ENCODE results near the gene CBX6.
A peak's percentile ranks its signal among the peaks of the same experiment; 100 is the strongest.
"Not testable (repeated sequence)": the region's sequence is repeated elsewhere in the genome, so short reads cannot be mapped to it uniquely, and the experiment has no call there.

CBX6 gene

DNA sequence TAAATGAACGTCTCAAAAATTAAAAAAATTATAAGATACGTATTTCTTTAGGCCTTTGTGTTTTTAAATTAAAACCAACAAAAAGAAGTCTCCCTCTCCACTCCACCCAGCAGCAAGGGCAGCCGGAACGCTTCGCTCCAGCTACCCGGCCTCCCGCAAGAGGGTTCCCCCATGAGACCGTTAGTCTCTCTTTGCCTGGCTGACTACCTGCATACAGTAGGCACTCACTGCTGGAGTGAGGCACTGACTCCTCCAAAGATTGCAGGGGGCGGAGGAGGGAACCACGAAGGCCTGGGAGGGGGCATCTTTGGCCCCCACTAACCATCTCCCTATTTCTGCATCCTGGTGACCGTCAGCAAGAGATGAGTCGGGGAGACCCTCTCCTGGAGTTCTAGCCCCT, 10.1 kb downstream of the CBX6 start:
- DNase-seq, result no peak

DNA sequence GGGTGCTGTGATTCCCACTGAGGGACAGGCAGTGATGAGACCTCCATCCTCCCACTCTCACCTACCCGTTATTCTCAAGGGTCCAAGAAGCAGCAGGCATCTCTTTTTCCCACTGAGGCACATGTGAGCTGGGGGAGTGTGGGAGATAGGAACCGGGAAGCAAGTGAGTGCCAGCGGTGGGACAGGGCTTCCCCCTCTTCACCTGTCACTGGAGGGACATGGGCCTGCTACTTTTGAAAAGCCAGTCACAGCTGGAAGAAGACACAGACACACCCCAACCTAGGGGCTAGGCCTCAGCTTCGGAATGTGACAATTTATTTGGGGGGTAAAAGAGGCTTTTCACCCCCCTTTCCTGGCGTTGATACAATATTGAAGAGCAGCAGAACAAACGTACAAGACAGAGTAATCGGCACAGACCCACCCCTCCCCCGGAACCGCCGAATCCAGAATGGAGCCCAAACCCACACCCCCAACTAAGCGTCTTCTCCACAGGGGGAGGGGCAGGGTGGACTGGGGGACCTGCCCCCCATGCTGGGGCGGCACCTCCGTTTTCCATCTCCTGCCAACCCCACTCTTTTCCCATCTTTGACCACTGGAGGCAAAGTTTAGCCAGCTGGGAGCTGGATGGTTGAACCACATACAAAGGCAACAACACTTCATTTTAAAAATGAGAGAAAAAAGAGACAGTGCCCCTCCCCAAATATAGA, 10.7 kb downstream of the CBX6 start:
- no peak for DNase-seq

DNA sequence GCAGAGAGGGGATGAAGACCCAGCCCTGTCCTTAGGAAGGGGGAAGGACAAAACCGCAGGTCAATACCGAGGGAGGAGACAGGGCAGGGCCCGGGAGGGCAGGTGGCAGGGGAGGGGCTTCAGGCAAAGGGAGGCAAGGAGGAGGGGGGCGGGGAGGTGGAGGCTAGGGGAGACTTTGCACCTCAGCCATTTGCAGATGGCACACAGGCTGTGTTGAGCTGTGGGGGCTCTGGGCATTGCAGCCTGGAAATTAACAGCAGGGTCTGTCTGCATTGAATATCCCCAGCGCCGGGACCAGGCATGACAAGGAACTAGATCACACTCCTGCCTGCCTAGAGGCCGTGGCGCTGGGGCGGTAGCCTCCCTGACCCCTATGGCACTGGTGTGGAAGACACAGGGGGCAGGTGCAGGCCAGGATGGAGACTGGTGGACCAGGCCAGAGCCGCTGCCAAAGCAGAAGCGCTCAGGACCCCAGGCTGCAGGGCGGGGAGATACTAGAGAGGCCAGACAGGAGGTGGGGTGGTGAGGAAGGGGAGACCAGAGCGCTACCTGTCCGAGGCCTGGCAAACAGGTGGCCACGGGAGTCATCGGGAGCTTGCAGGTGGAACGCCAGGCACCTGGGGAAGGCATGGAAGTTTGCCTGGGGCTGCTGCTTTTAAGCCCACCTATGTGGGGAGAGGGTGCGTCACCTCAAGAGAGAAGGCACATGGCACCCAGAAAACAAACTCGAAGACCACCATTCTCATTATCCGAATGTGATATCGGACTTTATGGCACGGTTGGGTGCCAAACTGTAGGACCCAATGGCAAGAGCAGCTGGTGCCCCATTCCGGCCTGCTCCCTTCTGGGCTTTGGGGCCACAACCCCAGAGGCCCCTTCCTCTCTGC, 11.5 kb downstream of the CBX6 start:
- DNase-seq, result peak in 1 of 56 donors; percentile 18

DNA sequence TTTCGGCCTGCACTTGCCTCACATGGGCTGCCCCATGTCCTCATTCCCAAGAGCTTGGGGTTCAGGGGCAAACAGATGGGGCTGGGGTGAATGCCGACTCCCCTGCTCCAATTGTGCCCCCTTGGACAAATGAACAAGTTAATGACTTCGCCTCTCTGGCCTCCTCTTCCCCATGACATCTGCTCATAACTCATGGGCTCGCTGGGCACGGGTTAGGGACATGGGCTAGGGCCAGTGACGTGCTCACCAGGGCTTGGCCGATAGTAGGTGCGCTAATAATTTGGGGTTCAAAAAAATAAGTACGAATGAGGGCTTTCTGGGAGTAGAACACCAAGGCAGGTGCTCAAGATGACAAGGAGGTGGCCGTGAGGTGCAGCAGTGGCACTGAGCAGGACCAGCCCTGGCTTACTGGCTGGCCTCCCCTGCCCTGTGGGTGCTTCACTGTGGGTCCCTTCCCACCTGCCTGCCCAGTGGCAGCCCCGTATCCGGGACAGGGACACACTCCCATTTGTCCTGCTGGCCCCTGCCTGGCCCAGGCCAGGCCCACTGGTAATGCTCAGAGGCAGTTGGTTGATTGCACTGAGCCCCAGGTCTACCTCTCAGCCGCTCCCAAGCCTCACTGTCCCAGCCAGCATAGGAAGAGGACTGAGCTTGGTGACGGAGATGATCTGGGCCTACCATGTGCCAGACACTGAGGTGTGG, 12.3 kb downstream of the CBX6 start:
- DNase-seq, result no peak

DNA sequence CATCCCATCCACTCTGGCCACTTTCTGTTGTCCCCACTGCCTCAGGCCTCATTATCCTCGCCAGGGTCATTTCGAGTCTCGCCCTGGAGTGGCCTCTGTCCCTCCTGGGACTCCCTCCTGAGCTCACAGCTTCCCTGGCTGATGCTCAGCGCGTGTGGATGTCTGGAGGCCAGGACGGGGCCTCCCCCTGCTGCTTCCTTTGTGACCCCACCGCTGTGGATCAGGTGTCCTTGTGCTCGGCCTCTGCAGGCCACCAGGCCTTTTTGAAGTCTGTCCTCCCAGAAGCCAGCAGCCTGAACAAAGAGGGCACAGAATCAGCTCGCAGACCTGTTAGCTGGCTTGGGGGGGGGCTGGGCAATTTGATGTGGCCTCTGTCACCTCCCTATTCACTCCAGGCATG, 13.5 kb downstream of the CBX6 start:
- DNase-seq, result no peak

DNA sequence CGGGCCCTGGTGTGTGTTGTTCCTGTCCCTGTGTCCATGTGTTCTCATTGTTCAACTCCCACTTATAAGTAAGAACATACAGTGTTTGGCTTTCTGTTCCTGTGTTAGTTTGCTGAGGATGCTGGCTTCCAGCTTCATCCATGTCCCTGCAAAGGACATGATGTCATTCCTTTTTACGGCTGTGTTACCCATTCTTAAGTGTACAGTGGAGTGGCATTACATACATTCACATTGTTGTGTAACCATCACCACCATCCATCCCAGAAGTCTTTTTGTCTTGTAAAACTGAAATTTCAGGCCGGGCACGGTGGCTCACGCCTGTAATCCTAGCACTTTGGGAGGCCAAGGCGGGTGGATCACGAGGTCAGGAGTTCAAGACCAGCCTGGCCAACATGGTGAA, 17.5 kb downstream of the CBX6 start:
- DNase-seq, result not testable (repeated sequence)

DNA sequence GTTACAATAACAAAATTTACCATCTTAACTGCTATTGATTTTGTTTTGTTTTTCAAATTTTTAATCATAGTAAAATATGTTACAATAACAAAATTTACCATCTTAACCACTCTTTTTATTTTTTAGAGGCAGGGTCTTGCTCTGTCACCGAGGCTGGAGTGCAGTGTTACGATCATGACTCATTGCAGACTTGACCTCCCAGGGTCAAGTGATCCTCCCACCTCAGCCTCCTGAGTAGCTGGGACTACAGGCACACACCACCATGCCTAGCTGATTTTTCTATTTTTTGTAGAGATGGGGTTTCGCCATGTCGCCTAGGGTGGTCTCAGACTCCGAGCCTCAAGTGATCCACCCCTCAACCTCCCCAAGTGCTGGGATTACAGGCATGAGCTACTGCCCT, 18.1 kb downstream of the CBX6 start:
- not testable (repeated sequence) for DNase-seq

DNA sequence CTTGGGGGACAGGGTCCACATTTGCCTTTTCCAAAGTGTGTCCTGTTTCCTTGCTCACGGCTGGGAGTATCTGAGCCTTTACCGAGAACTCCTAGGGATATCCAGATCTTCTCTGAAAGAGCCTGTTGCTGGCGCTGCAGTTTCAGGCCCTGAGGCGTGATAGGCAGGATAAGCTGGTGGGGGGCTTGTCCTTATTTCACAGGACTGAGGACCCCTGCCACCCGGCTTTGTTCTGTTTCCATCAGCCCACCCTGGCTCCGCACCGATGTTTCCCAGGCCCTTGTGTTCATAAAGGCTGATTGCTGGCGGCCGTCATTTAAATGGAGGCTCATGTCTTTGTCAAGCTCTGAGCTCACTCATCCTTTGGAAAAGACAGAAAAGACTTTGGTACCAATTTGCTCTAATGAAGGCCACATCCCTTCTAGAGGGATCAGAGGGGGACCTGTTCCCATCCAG, 18.8 kb downstream of the CBX6 start:
- no peak for DNase-seq

DNA sequence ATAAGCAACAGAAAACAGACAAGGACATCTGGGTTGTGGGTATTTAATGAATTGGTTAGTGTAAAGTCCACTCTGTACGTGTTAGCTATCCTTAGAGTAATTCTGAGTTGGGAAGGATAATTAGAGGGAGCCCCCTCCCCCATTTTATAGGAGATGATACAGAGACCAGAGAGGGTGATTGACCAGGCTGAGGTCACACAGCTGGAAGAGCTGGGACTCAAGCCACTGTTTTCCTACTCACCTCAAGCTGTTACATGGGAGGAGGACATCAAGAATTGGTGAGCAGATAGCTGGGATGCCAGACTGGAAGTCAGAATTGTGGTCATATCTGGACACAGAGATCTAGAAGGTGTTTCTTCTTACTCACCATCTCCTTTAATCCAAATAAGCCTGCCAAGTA, 19.5 kb downstream of the CBX6 start:
- no peak for DNase-seq

DNA sequence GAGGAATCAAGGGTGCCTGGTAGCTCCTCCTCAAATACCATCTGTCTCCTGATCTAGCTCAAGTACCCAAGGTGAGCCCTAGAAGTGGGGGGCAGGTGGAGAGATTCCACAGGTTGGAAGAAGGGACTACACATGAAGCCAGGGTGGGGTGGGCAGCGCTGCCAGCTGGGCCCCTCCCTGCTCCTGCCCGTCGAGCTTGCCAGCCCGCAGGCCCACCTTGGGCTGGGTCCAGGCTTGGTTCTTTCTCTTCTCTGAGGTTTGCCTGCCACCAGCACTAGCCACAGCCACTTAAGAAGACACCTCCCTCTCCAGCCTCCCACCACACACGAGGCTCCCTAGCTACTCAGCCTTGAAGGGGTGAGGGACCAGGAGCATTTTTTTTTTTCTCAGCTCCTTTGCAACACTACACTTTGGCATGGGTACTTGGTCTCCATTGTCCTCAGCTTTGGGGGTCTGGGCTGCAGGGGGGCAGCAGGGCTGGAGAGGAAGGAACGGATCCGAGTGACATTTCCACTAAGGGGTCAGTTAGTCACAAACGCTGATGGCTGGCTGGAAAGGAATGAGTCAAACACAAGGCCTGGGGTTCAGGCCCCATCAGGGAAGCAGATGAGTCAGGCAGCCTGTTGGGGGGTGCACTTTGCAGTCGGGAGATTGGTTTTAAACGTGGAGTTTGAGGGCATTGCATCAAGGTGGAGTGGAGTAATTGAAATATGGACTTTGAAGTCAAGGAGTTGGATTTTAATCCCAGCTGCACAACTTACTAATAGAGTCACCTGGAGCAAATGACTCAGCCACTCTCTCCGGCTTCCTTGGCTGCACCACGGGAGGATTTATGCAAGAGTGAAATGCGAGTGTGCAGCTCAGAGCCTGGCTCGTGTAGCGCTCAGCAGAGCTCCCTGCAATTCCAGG, 20.8 kb downstream of the CBX6 start:
- DNase-seq, result peak in 3 of 56 donors; percentile 23 to 40 (median 35)

DNA sequence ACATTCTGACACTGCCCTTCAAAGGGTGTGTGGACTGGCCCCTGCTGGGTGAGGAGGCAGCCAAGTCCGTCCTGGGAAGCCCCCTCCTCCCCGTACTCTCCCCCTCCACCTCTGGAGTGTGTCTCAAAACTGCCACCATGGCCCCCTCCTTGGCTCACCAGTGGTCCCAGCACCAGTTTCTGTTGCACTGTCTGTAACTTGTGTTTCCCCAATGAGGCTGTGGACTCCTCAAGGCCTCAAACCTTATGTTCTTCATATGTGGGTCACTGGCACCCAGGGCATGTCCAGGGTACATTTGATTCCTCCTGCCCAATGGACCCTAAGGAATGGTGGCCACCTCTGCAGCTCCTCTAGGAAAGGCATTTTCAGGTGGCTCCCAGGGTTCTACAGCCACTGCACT, 21.6 kb downstream of the CBX6 start:
- no peak for DNase-seq

DNA sequence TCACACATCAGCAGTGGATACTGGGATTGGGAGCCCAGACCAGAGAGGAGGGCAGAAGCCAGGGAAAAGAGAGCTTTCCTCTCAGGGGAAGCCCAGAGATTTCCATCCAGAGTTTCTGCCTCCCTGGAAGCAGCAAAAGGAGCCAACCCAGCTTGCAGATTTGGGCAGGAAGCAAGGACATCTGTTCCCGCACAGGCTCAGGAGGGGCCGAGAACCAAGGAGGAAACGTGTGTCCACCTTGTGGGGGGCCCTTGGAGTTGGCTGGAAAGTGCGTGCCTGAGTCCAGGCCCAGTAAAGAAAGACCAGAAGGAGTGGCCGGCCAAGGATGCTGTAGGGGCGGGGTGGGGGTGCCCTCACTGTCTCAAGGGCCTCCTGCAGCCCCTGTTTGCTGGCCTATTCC, 22.2 kb downstream of the CBX6 start:
- no peak for DNase-seq

DNA sequence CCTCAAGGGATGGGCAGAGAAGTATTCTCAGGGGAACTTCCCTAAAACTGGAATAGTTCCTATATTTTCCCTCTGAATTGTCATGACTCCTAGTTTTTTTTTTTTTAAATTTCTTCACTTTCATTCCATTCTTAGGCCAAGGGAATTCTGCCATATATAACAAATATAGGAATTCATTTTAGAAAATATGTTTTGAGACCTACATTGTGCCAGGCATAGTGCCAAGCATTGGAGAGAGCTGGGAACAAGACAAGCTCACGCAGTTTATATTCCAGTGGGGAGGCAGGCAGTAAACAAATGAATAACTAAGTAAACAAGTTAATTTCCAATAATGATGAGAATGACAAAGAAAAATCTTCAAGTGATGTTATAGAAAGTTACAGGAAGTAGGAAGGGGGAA, 25.6 kb downstream of the CBX6 start:
- no peak for DNase-seq

DNA sequence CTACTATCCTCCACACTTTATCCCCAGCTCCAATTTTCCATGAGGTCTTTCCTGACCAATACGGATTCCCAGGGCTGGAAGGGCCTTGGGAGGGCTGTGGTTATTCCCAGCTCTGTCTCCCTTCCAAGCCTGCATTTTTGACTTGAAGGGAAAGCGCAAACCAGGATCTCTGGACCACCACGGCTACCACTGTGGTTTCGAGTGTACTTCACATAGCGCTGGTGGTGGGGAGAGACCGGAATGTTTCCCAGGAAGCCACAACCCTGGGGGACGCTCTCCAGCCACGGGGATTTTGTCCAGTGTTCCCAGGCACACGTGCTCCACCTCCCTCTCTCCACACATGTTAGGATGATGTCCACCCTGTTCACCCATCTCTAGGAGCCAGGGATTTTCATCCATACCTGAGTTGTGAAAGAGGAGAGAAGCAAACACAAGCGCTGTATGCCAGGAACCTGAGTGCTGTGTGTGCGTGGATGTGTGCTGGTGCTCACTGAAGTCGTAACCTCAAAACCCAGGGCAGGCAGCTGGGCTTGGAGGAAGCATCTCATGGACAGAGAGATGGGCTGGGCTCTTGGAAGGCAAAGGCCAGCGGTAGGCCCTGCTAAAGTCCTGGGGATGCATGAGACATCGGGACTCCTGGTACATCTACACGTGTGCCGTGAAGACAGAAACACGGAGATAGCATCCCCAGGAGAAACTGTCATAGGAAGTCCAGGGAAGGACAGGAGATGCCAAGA, 26.8 kb downstream of the CBX6 start:
- no peak for DNase-seq

DNA sequence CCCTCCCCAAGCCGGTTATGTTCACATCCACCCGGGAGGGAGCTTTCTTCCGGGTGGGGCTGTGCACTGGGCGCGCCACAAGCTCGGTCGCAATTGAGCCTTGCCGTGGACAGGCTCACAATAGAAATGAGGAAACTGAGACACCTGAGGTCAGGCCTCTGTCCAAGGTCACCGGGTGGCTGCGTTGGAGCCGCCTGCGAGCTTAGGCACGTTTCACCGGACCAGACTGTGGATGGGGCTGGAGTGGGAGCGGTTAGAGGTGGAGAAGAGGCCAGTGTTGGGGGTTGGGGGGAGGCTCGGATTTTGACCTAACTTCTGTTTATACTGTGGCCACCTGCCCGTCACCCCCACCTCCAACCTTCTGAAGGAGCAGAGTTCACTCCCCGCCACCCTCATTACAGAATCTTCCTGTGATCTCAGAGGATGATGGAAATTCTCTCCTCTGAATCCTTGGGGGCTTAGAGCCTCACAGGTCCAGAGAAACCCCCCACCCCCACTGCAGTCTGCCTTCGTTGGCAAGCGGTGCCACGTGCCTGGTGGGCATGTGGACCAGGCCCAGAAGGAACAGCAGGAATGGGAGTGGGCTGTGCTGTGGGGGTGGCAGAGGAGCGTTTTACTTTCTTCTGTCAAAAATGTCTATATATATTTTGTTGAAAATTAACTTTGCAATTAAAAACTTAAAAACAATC, 27.6 kb downstream of the CBX6 start:
- no peak for DNase-seq

DNA sequence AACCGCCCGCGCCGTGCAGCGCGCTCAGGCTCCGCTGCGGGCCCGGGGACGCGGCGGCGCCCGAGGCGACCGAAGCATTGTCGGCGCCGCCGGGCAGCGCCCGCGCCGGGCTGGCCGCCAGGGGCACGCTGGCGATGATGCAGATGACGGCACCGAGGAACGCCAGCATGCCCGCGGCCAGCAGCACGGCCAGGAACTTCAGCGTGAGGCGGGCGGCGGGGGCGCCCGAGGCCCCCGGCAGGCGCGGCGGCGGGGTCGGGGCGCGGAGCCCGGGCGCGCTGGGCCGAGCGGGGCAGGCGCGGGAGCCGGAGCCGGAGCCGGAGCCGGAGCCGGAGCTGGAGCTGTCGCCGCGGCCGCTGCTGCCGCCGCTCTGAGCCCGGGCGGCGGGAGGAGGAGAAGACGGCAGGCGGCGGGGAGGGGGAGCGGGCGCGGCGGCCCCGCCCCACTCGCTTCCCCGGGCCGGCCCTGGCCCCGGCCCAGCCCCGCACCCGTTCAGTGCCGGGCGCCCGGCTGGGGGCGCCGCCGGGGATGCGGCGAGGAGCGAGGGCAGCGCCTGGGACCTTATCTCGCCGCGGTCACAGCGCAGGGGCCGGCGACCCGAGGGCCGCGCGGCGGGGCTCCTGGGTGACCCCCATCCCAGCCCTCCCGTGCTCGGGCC, 28.2 kb downstream of the CBX6 start, which contains the start of gene NPTXR:
TSS of gene NPTXR (minus strand) at position 372 of the 658 bp plus-strand sequence.
- peak in 41 of 56 donors; percentile 14 to 83 (median 52) for DNase-seq

DNA sequence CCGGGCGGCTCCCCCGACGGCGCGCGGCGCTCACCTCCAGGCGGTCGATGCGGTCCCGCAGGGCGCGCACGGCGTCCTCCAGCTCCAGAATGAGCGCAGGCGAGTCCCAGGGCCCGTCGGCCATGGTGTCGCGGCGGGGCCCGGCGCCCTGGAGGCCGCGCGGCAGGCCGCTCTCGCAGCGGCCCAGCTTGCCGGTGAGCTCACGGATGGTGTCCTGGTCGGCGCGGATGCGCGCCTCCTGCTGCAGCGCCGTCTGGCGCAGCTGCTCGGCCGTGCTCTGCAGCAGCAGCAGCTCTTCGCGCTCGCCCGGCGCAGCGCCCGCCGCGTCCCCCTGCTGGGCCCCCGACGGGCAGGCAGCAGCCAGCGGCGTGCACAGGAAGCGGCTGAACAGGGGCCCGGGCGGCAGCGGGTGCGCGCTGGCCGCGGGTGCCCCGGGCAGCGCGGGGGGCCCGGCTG, 28.8 kb downstream of the CBX6 start:
- DNase-seq, result peak in 19 of 56 donors; percentile 32 to 70 (median 46)

DNA sequence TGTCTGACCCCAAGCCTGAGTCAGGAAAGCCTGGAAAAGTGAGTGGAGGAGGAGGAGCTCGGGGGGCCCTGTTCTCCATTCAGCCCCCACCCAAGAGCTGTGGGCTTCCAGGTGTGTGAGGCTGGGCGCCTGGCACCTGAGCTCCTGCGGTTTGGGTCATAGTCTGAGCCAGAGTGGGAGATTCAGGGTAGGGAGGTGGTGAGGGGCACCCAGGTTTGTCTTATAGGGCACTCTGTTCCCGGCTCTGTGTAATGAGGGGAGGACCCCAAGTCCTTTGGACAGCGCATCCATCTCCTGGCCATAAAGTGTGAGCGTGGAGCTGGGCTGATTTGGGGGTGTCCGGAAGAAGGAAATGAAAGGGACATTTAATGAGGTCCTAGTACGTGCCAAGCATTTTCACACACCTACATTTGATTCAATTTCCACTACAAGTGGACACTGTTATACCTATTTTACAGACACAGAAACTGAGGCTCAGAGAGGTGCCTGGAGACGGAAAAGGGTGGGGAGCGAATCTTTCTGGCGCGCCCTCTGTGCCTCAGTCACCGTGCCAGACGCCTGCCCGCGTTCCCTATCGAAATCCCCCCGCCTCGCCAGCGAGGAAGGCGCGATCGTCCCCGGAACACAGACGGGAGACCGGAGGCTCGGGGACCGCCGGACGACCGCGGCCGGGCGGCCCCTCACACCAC, 29.4 kb downstream of the CBX6 start:
- DNase-seq, result no peak
